Measurements from ENCODE around the gene SLIT1. TPM values are rescaled to one million over a fixed set of nuclear protein-coding genes. Genes with fewer than 3 reads are reported as not detected.
A peak's percentile ranks its signal among the peaks of the same experiment; 100 is the strongest.

SLIT1 gene
- polyA plus RNA-seq, 1 donor (not counting 4 experiments of a cell fraction or from before 2014, with no cell fraction given), result 0.01 TPM

GRCh38 chr10:97023401-97024167 lies 162.2 kb downstream of the SLIT1 start:
- no peak overlapping the region for H3K4me3 ChIP-seq (ENCODE audit: control insufficient read depth in 2 of 3, extremely low read depth in 1 of 3, insufficient read depth in 2 of 3, low read depth in 1 of 3, low read length in 3 of 3)
- H2AFZ ChIP-seq (ENCODE audit: control insufficient read depth, low read length), result no peak overlapping the region
- H3K27ac ChIP-seq (ENCODE audit: control insufficient read depth, insufficient read depth, low read length), result no peak overlapping the region
- no peak overlapping the region for H3K9ac ChIP-seq (ENCODE audit: control insufficient read depth, extremely low read depth, insufficient read depth, low read length)
- no peaks in the 10 kb centered on the region for H3K36me3 ChIP-seq (ENCODE audit: control insufficient read depth in 2 of 2, extremely low read depth in 1 of 2, insufficient read depth in 2 of 2, low read length in 2 of 2)
- H4K20me1 ChIP-seq (ENCODE audit: control insufficient read depth, extremely low read depth, insufficient read depth, low read length), result no peaks in the 10 kb centered on the region
- no peaks in the 10 kb centered on the region for H3K79me2 ChIP-seq (ENCODE audit: control insufficient read depth, insufficient read depth, low read length)
- peak overlapping the region; percentile 11 for H3K4me2 ChIP-seq (ENCODE audit: control insufficient read depth, extremely low read depth, insufficient read depth, low read depth, low read length)
- no peaks in the 10 kb centered on the region for H3K9me3 ChIP-seq (ENCODE audit: control insufficient read depth, low read depth, low read length)
- dilution Hi-C loops (cut with MboI; ENCODE audit: extremely low pct_ligation_motif_present, low sequenced_read_pairs), result no loop called here
- peaks cover 11% of the 10 kb centered on the region for H3K27me3 ChIP-seq (ENCODE audit: control insufficient read depth, extremely low read depth, insufficient read depth, low read length)
- H3K4me1 ChIP-seq (ENCODE audit: control insufficient read depth, extremely low read depth, insufficient read depth, low read length), result peaks cover 6% of the 10 kb centered on the region
- no peak for FAIRE-seq
- no peak for DNase-seq (ENCODE audit: low read depth, low spot score)
- H3K9me1 ChIP-seq (ENCODE audit: control insufficient read depth, extremely low read depth, insufficient read depth, low read length), result no peaks in the 10 kb centered on the region
- no peak for TF ChIP-seq EZH2 (IDR thresholded peaks at IDR 0.05; ENCODE audit: low read length)
- no peak for TF ChIP-seq CTCF (optimal IDR thresholded peaks at IDR 0.05 in 1 of 3, IDR thresholded peaks at IDR 0.05 in 1 of 3, conservative IDR thresholded peaks at IDR 0.05 in 1 of 3; ENCODE audit: extremely low read depth in 1 of 3, insufficient read depth in 2 of 3, low read length in 3 of 3)

GRCh38 chr10:97022616-97023015 lies 163.1 kb downstream of the SLIT1 start:
- FAIRE-seq, result no peak
- Histone ChIP-seq H3K4me2 (ENCODE audit: control insufficient read depth, extremely low read depth, insufficient read depth, low read depth, low read length) (no peak overlapping the region), H3K36me3 (ENCODE audit: control insufficient read depth in 2 of 2, extremely low read depth in 1 of 2, insufficient read depth in 2 of 2, low read length in 2 of 2) (no peaks in the 10 kb centered on the region), H3K27me3 (ENCODE audit: control insufficient read depth, extremely low read depth, insufficient read depth, low read length) (peaks cover 11% of the 10 kb centered on the region), H3K79me2 (ENCODE audit: control insufficient read depth, insufficient read depth, low read length) (no peaks in the 10 kb centered on the region), H3K4me3 (ENCODE audit: control insufficient read depth in 2 of 3, extremely low read depth in 1 of 3, insufficient read depth in 2 of 3, low read depth in 1 of 3, low read length in 3 of 3) (no peak overlapping the region), H4K20me1 (ENCODE audit: control insufficient read depth, extremely low read depth, insufficient read depth, low read length) (no peaks in the 10 kb centered on the region), H2AFZ (ENCODE audit: control insufficient read depth, low read length) (no peak overlapping the region), H3K9ac (ENCODE audit: control insufficient read depth, extremely low read depth, insufficient read depth, low read length) (no peak overlapping the region), H3K27ac (ENCODE audit: control insufficient read depth, insufficient read depth, low read length) (no peak overlapping the region), H3K4me1 (ENCODE audit: control insufficient read depth, extremely low read depth, insufficient read depth, low read length) (peaks cover 6% of the 10 kb centered on the region), H3K9me3 (ENCODE audit: control insufficient read depth, low read depth, low read length) (no peaks in the 10 kb centered on the region), H3K9me1 (ENCODE audit: control insufficient read depth, extremely low read depth, insufficient read depth, low read length) (no peaks in the 10 kb centered on the region)
- dilution Hi-C loops (cut with MboI; ENCODE audit: extremely low pct_ligation_motif_present, low sequenced_read_pairs), result no loop called here
- no peak for DNase-seq (ENCODE audit: low read depth, low spot score)
- TF ChIP-seq CTCF (optimal IDR thresholded peaks at IDR 0.05 in 1 of 3, IDR thresholded peaks at IDR 0.05 in 1 of 3, conservative IDR thresholded peaks at IDR 0.05 in 1 of 3; ENCODE audit: extremely low read depth in 1 of 3, insufficient read depth in 2 of 3, low read length in 3 of 3) (no peak), EZH2 (IDR thresholded peaks at IDR 0.05; ENCODE audit: low read length) (no peak)

All from keratinocyte (primary cell).